Upper lobe of left lung (tissue), 4 donors: Measurements from ENCODE around the gene SECISBP2.

Source experiments
- CTCF ChIP-seq, 6 experiments: fragments of 450-650 bp in 4 of 6; fragments of 200-600 bp in 2 of 6; sonication (generic) in 2 of 6; IDR thresholded peaks; one replicate each; pipeline ENCODE4 v1.5.1; 2016 to 2019; ENCODE audit warnings: antibody characterized with exemption in 6 of 6
- POLR2A ChIP-seq, 4 donors: fragments of 450-650 bp; IDR thresholded peaks; one replicate each; pipeline ENCODE4 v1.5.1; 2016 to 2017; ENCODE audit warnings: antibody characterized with exemption in 4 of 4, mild to moderate bottlenecking in 2 of 4
- POLR2AphosphoS5 ChIP-seq, 2 donors: sonication (generic); formaldehyde crosslinking; IDR thresholded peaks; one replicate each; pipeline ENCODE4 v1.5.1; 2017; ENCODE audit warnings: antibody characterized with exemption in 2 of 2

GRCh38 chr9:89395931-89396710, 77.8 kb downstream of the SECISBP2 start:
- TF ChIP-seq POLR2AphosphoS5 (IDR thresholded peaks at IDR 0.05) (no peak), CTCF (IDR thresholded peaks at IDR 0.05) (no peak), POLR2A (IDR thresholded peaks at IDR 0.05) (no peak)
